Effector memory CD8-positive, alpha-beta T cell (primary cell): ENCODE results near the gene MS4A7.

ENCODE experiments used
- ATAC-seq: fragments of 150-1000 bp; cut with Tn5 transposase; replicated peaks from 2 replicates; pipeline ENCODE4 v1.10.0; 2021; ENCODE audit warnings: mild to moderate bottlenecking, moderate library complexity
- DNase-seq, 3 experiments: peaks; one replicate each; pipeline ENCODE4 v3.0.0; 2021
- H3K27ac Mint-ChIP-seq, 2 donors: one replicate each; pipeline ENCODE4 v1.8.0; 2022; ENCODE audit warnings: mild to moderate bottlenecking in 2 of 2, mixed read lengths in 2 of 2, moderate library complexity in 2 of 2
- H3K27me3 Mint-ChIP-seq, 2 donors: one replicate each; pipeline ENCODE4 v1.8.0; 2022; ENCODE audit warnings: mixed read lengths in 2 of 2
- H3K36me3 Mint-ChIP-seq: one replicate; pipeline ENCODE4 v1.8.0; 2022; ENCODE audit warnings: mild to moderate bottlenecking, moderate library complexity, mixed read lengths; ENCODE audit not compliant: insufficient read depth
- H3K4me1 Mint-ChIP-seq, 2 donors: one replicate each; pipeline ENCODE4 v1.8.0; 2022; ENCODE audit warnings: low read depth in 2 of 2, mixed read lengths in 2 of 2
- H3K4me3 Mint-ChIP-seq, 2 donors: one replicate each; pipeline ENCODE4 v1.8.0; 2022; ENCODE audit warnings: mild to moderate bottlenecking in 2 of 2, mixed read lengths in 2 of 2, moderate library complexity in 2 of 2
- H3K9me3 Mint-ChIP-seq, 2 donors: one replicate each; pipeline ENCODE4 v1.8.0; 2022; ENCODE audit warnings: mixed read lengths in 2 of 2

The MS4A7 gene

DNA sequence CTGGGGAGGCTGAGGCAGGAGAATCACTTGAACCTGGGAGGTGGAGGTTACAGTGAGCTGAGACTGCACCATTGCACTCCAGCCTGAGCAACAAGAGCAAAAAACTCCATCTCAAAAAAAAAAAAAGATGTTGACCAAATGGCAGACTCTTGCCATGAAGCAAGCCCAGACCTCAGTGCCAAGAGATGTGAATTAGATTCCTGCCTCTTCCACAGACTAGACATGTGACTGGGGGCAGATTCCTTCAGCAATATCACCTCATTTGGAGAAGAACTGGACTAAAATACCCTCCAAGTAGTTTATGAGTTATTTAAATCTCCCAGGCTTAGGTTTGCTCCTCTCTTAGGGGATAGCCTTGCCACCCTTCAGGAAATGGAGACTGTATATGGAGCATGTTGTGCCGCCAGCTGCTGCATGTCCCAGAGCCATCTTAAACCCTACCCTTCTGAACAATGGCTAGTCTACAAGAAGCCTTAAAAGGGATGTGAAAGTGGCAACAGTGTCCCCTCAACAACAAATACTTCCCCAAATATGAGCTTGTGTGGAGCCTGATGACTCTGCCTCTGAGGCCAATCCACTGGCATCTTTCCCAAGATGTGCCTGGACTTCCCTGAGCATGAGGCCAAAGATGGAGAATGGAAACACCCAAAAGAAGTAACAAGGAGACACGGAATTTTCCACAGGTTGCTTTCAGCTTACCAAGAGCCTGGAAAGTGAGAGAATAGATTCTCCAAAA lies 763 bp upstream of the MS4A7 start:
- peak; percentile 57 for ATAC-seq

DNA sequence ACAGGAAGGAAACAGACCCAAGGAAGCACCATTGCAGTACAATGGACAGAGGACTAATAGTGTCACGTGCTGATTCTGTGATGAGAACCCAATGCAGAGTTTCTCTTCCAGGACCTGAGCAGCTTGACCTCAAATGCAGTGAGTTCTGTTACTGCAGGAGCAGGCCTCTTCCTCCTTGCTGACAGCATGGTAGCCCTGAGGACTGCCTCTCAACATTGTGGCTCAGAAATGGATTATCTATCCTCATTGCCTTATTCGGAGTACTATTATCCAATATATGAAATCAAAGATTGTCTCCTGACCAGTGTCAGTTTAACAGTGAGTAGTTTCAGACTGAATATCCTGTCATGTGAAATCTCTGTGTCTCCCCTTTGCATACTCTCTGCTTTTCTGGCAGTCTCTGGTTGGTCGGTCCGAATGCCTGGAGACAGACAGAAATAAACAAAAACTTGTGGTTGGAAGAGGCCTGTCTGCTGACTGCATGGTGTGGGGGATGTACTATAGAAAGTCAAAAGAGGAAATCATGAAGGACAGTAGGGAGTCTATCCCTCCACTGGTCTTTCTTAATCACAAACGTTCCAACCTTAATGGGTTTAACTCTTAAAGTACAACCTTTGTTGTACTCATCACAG lies 11.1 kb downstream of the MS4A7 start:
- DNase-seq = no peak
- peak; percentile 61 for ATAC-seq
- H3K9me3 Mint-ChIP-seq = no peaks in the 10 kb centered on the region
- H3K27ac Mint-ChIP-seq = no peak overlapping the region
- no peak overlapping the region for H3K4me3 Mint-ChIP-seq
- H3K4me1 Mint-ChIP-seq = no peaks in the 10 kb centered on the region
- H3K27me3 Mint-ChIP-seq = peaks cover 0 to 21% of the 10 kb centered on the region in 2 donors
- no peaks in the 10 kb centered on the region for H3K36me3 Mint-ChIP-seq

More for the DNA sequence above, 763 bp upstream of the MS4A7 start:
- no peaks in the 10 kb centered on the region for H3K4me1 Mint-ChIP-seq
- no peak overlapping the region for H3K4me3 Mint-ChIP-seq
- peak overlapping the region in 1 of 2 donors; percentile 23 for H3K27ac Mint-ChIP-seq
- H3K27me3 Mint-ChIP-seq = peaks cover 6 to 45% of the 10 kb centered on the region in 2 donors
- no peaks in the 10 kb centered on the region for H3K9me3 Mint-ChIP-seq
- DNase-seq = no peak
- no peaks in the 10 kb centered on the region for H3K36me3 Mint-ChIP-seq

DNA sequence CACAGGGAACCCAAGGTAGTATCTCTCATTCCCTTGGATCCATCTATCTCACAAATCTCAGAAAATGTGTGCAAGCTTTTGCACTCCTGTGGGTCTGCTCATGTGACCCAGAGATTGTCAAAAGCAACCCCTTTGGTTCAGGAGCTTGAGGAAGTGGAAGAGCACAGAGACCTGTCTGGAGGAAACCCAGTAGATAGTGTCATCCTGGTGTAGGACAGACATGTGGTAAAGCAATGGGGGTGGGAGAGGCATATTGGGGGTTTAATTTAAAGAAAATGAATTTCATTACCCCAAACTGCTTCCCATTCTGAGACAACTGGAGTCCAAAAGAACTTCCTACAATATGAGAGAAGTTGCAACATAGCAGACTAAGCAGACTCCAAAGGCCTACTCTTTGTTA lies 12.1 kb downstream of the MS4A7 start:
- Mint-ChIP-seq H3K4me3 (no peak overlapping the region), H3K27ac (no peak overlapping the region), H3K27me3 (peaks cover 0 to 19% of the 10 kb centered on the region in 2 donors), H3K9me3 (no peaks in the 10 kb centered on the region), H3K4me1 (no peaks in the 10 kb centered on the region), H3K36me3 (no peaks in the 10 kb centered on the region)
- ATAC-seq (no peak), DNase-seq (no peak)

GRCh38 chr11:60392361-60392760 lies 14.0 kb downstream of the MS4A7 start:
- Mint-ChIP-seq H3K4me1 (no peaks in the 10 kb centered on the region), H3K4me3 (no peak overlapping the region), H3K9me3 (no peaks in the 10 kb centered on the region), H3K27me3 (peaks cover 13 to 23% of the 10 kb centered on the region in 2 donors), H3K27ac (no peak overlapping the region), H3K36me3 (no peaks in the 10 kb centered on the region)
- DNase-seq (no peak), ATAC-seq (no peak)

- Mint-ChIP-seq H3K36me3 (no peaks in the 10 kb centered on the region), H3K27me3 (peaks cover 19 to 30% of the 10 kb centered on the region in 2 donors), H3K9me3 (no peaks in the 10 kb centered on the region), H3K4me3 (no peak overlapping the region), H3K4me1 (no peaks in the 10 kb centered on the region), H3K27ac (no peak overlapping the region)
- no peak for DNase-seq
- no peak for ATAC-seq
Observed at GRCh38 chr11:60393016-60393415, 14.7 kb downstream of the MS4A7 start.

GRCh38 chr11:60394666-60395380 lies 16.5 kb downstream of the MS4A7 start:
- Mint-ChIP-seq H3K27ac (no peak overlapping the region), H3K4me1 (no peaks in the 10 kb centered on the region), H3K4me3 (no peak overlapping the region), H3K27me3 (peaks cover 31 to 32% of the 10 kb centered on the region in 2 donors), H3K9me3 (no peaks in the 10 kb centered on the region), H3K36me3 (peaks cover 3% of the 10 kb centered on the region)
- no peak for DNase-seq
- no peak for ATAC-seq

DNA sequence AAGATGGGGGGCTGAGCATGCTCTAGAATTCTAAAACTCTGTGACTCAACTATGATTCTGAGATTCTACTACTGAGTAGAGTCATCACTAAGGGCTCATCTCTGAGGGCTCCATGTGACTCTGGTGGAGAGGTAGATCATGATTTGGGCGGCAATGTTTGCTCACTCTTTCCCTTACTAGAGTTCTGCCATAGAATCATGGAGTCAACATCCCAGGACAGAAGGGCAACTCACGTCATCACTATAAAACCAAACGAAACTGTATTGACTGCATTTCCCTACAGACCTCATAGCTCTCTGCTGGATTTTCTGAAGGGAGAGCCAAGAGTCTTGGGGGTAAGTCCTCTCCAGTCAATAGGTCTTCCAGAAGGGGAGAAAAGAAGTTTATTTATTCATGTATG lies 18.1 kb downstream of the MS4A7 start, which contains the start of gene MS4A14:
Gene MS4A14, plus strand, starts transcription at position 78 of the 400 bp plus-strand sequence. Its CDS starts 120 bp downstream, at position 198.
- Mint-ChIP-seq H3K9me3 (no peaks in the 10 kb centered on the region), H3K36me3 (peaks cover 3% of the 10 kb centered on the region), H3K4me3 (no peak within 1 kb of the TSS), H3K27me3 (peaks cover 27 to 38% of the 10 kb centered on the region in 2 donors), H3K27ac (no peak within 1 kb of the TSS), H3K4me1 (no peaks in the 10 kb centered on the region)
- DNase-seq = no peak
- no peak for ATAC-seq

DNA sequence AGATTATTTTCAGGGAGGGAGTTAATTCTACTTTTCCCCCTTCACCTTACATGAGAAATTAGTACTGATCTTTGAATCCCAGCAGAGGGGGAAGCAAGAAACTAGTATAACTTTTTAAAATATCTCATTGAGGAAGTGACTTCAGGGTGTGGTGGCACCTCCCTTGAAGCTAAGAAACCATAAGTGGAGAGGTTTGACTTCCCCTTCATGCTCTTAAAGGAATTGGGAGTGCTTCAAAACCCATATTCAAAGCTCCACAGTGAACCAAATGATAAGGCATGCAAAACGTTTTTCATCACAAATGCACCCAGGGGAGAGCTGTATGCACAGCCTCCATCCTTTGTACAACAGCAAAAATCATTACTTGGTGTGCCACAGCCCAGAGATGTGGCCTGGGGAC lies 18.5 kb downstream of the MS4A7 start:
- Mint-ChIP-seq H3K27ac (no peak overlapping the region), H3K27me3 (peaks cover 27 to 41% of the 10 kb centered on the region in 2 donors), H3K4me3 (no peak overlapping the region), H3K36me3 (peaks cover 3% of the 10 kb centered on the region), H3K4me1 (no peaks in the 10 kb centered on the region), H3K9me3 (no peaks in the 10 kb centered on the region)
- ATAC-seq (no peak), DNase-seq (no peak)

- no peaks in the 10 kb centered on the region for H3K36me3 Mint-ChIP-seq
- H3K27me3 Mint-ChIP-seq = peaks cover 22 to 37% of the 10 kb centered on the region in 2 donors
- no peak overlapping the region for H3K4me3 Mint-ChIP-seq
- peaks cover 0 to 7% of the 10 kb centered on the region in 2 donors for H3K9me3 Mint-ChIP-seq
- DNase-seq (no peak), ATAC-seq (no peak)
- no peak overlapping the region for H3K27ac Mint-ChIP-seq
- no peaks in the 10 kb centered on the region for H3K4me1 Mint-ChIP-seq
Observed at GRCh38 chr11:60420015-60420414, 41.7 kb downstream of the MS4A7 start.

DNA sequence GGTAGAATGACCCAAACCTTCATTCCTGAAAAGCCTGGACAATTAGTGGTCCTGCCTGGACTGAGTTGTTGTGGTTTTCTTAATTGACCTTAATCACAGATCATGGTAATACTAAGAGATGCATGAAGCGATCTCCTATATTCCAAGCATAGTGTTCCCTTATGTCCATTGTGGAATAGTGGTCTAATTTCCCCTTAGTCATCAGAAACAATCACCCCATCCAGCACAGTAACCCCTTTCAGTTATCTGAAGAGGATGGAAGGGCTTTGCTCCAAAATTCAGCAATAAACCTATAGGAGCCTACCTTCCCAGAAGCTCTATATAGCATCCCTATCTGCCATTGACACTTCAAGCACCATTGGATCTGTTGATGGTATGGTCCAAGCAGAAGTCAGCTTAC lies 44.3 kb downstream of the MS4A7 start:
- ATAC-seq = no peak
- Mint-ChIP-seq H3K36me3 (no peaks in the 10 kb centered on the region), H3K27ac (no peak overlapping the region), H3K9me3 (peaks cover 0 to 7% of the 10 kb centered on the region in 2 donors), H3K4me3 (no peak overlapping the region), H3K4me1 (no peaks in the 10 kb centered on the region), H3K27me3 (peaks cover 24 to 37% of the 10 kb centered on the region in 2 donors)
- no peak for DNase-seq

- Mint-ChIP-seq H3K4me3 (no peak overlapping the region), H3K9me3 (no peaks in the 10 kb centered on the region), H3K36me3 (no peaks in the 10 kb centered on the region), H3K4me1 (no peaks in the 10 kb centered on the region), H3K27me3 (peaks cover 50 to 62% of the 10 kb centered on the region in 2 donors), H3K27ac (no peak overlapping the region)
- ATAC-seq = no peak
- no peak for DNase-seq
Observed at GRCh38 chr11:60428517-60428916, 50.2 kb downstream of the MS4A7 start.

DNA sequence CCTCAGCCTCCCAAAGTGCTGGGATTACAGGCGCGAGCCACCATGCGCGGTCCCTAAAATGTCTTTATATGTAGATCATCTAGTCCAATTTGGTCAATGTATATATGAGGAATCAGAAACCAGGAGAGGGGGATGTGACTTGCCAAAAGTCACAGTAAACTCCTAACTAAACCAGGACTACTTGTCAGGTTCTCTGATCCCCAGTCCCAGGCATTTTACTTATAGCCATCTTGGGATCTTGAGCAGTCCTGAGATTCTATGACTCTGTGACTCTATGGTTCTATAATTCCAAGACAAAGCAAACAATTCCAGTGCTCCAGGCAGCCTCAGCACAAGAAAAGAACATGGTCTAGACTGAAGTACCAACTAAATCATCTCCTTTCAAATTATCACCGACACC lies 50.9 kb downstream of the MS4A7 start, which contains the start of gene MS4A5:
Gene MS4A5, plus strand, starts transcription at position 301 of the 400 bp plus-strand sequence. CDS start 103 bp downstream, outside the sequence.
- DNase-seq (no peak), ATAC-seq (no peak)
- no peaks in the 10 kb centered on the region for H3K36me3 Mint-ChIP-seq
- H3K9me3 Mint-ChIP-seq = no peaks in the 10 kb centered on the region
- H3K27me3 Mint-ChIP-seq = peaks cover 50 to 68% of the 10 kb centered on the region in 2 donors
- no peak within 1 kb of the TSS for H3K4me3 Mint-ChIP-seq
- no peak within 1 kb of the TSS for H3K27ac Mint-ChIP-seq
- H3K4me1 Mint-ChIP-seq = no peaks in the 10 kb centered on the region

- DNase-seq (no peak), ATAC-seq (no peak)
- no peaks in the 10 kb centered on the region for H3K9me3 Mint-ChIP-seq
- no peaks in the 10 kb centered on the region for H3K4me1 Mint-ChIP-seq
- H3K36me3 Mint-ChIP-seq = no peaks in the 10 kb centered on the region
- H3K4me3 Mint-ChIP-seq = no peak overlapping the region
- H3K27me3 Mint-ChIP-seq = peaks cover 35 to 52% of the 10 kb centered on the region in 2 donors
- no peak overlapping the region for H3K27ac Mint-ChIP-seq
Observed at GRCh38 chr11:60431251-60431650, 52.9 kb downstream of the MS4A7 start.
